H9 (cell line): Measurements from ENCODE around the gene B3GALT5. TPM values are rescaled to one million over a fixed set of nuclear protein-coding genes. Genes with fewer than 3 reads are reported as not detected.

Source experiments
- DNase-seq: peaks from one replicate; pipeline ENCODE4 v3.0.0-alpha.2; 2017
- H2AFZ ChIP-seq: one replicate; pipeline ENCODE4 v1.6.1; 2013; ENCODE audit warnings: mild to moderate bottlenecking, low read length, control low read depth, moderate library complexity
- H2AK5ac ChIP-seq: 2 replicates; pipeline ENCODE4 v1.6.1; 2013; ENCODE audit warnings: low read length, control low read depth, mixed read lengths; ENCODE audit not compliant: insufficient read length
- H2BK120ac ChIP-seq: one replicate; pipeline ENCODE4 v1.6.1; 2013; ENCODE audit warnings: low read depth, mild to moderate bottlenecking, low read length, control low read depth, inconsistent platforms; ENCODE audit not compliant: poor library complexity, severe bottlenecking
- H2BK12ac ChIP-seq: 2 replicates; pipeline ENCODE4 v1.6.1; 2013; ENCODE audit warnings: low read length, control low read depth, mixed read lengths, low read depth; ENCODE audit not compliant: insufficient read length
- H2BK15ac ChIP-seq: 2 replicates; pipeline ENCODE4 v1.6.1; 2013; ENCODE audit warnings: low read depth, low read length, control low read depth
- H2BK20ac ChIP-seq: one replicate; pipeline ENCODE4 v1.6.1; 2013; ENCODE audit warnings: low read depth, mild to moderate bottlenecking, low read length, control low read depth, inconsistent platforms; ENCODE audit not compliant: poor library complexity, severe bottlenecking
- H2BK5ac ChIP-seq: 2 replicates; pipeline ENCODE4 v1.6.1; 2013; ENCODE audit warnings: low read length, control low read depth, mixed read lengths; ENCODE audit not compliant: insufficient read length
- H3K14ac ChIP-seq: 2 replicates; pipeline ENCODE4 v1.6.1; 2013; ENCODE audit warnings: low read length, control low read depth; ENCODE audit not compliant: insufficient read depth
- H3K18ac ChIP-seq: 2 replicates; pipeline ENCODE4 v1.6.1; 2013; ENCODE audit warnings: low read depth, mild to moderate bottlenecking, mixed read lengths, low read length, control low read depth; ENCODE audit not compliant: insufficient read length
- H3K23ac ChIP-seq: 2 replicates; pipeline ENCODE4 v1.6.1; 2013; ENCODE audit warnings: low read length, control low read depth, mixed read lengths, low read depth; ENCODE audit not compliant: insufficient read length
- H3K23me2 ChIP-seq: 2 replicates; pipeline ENCODE4 v1.6.1; 2013; ENCODE audit warnings: low read depth, mild to moderate bottlenecking, mixed read lengths, low read length, control low read depth; ENCODE audit not compliant: insufficient read length, poor library complexity, severe bottlenecking
- H3K27ac ChIP-seq: 2 replicates; pipeline ENCODE4 v1.5.1; 2013; ENCODE audit warnings: low read length, control low read depth, mixed read lengths, low read depth; ENCODE audit not compliant: insufficient read length
- H3K27me3 ChIP-seq: 2 replicates; pipeline ENCODE4 v1.6.1; 2013; ENCODE audit warnings: low read length, control low read depth, inconsistent platforms; ENCODE audit not compliant: insufficient read depth
- H3K4ac ChIP-seq: 2 replicates; pipeline ENCODE4 v1.6.1; 2013; ENCODE audit warnings: low read depth, mild to moderate bottlenecking, control low read depth, inconsistent platforms, low read length, moderate library complexity
- H3K4me1 ChIP-seq: 2 replicates; pipeline ENCODE4 v1.6.1; 2013; ENCODE audit warnings: low read length, control low read depth, inconsistent platforms; ENCODE audit not compliant: insufficient read depth
- H3K4me2 ChIP-seq: 2 replicates; pipeline ENCODE4 v1.6.1; 2013; ENCODE audit warnings: low read length, control low read depth, mixed read lengths; ENCODE audit not compliant: insufficient read length, insufficient read depth
- H3K56ac ChIP-seq: 2 replicates; pipeline ENCODE4 v1.6.1; 2013; ENCODE audit warnings: low read depth, mild to moderate bottlenecking, mixed read lengths, low read length, control low read depth; ENCODE audit not compliant: insufficient read length
- H3K79me1 ChIP-seq: 2 replicates; pipeline ENCODE4 v1.6.1; 2013; ENCODE audit warnings: low read depth, mild to moderate bottlenecking, moderate library complexity, low read length, control low read depth, inconsistent platforms; ENCODE audit not compliant: insufficient read depth, poor library complexity, severe bottlenecking
- H3K79me2 ChIP-seq: 2 replicates; pipeline ENCODE4 v1.6.1; 2013; ENCODE audit warnings: low read length, control low read depth, inconsistent platforms; ENCODE audit not compliant: insufficient read depth
- H3K9ac ChIP-seq: 2 replicates; pipeline ENCODE4 v1.6.1; 2013; ENCODE audit warnings: low read length, control low read depth, mixed read lengths; ENCODE audit not compliant: insufficient read length; ENCODE audit errors: extremely low read depth
- H3K9me3 ChIP-seq: one replicate; pipeline ENCODE4 v1.6.1; 2013; ENCODE audit warnings: low read depth, low read length, inconsistent platforms; ENCODE audit not compliant: control insufficient read depth
- H3T11ph ChIP-seq: one replicate; pipeline ENCODE4 v1.6.1; 2013; ENCODE audit warnings: mild to moderate bottlenecking, low read length, control low read depth, inconsistent platforms
- H4K20me1 ChIP-seq: one replicate; pipeline ENCODE4 v1.6.1; 2013; ENCODE audit not compliant: control insufficient read depth, insufficient read length, insufficient read depth
- H4K5ac ChIP-seq: 2 replicates; pipeline ENCODE4 v1.6.1; 2013; ENCODE audit warnings: low read depth, mild to moderate bottlenecking, mixed read lengths, low read length, control low read depth; ENCODE audit not compliant: insufficient read length
- H4K8ac ChIP-seq: replicated peaks from 2 replicates; pipeline ENCODE4 v1.6.1; 2013; ENCODE audit warnings: low read length, control low read depth, mixed read lengths, low read depth; ENCODE audit not compliant: insufficient read length
- H4K91ac ChIP-seq: 2 replicates; pipeline ENCODE4 v1.6.1; 2013; ENCODE audit warnings: low read depth, mild to moderate bottlenecking, moderate library complexity, mixed read lengths, low read length, control low read depth; ENCODE audit not compliant: insufficient read length
- H3K27ac Mint-ChIP-seq, 3 experiments: 2 replicates in 2 of 3; 3 replicates in 1 of 3; pipeline ENCODE4 v1.8.0; 2020 to 2021; ENCODE audit warnings: mixed read lengths in 3 of 3, mild to moderate bottlenecking in 1 of 3, moderate library complexity in 1 of 3
- H3K27me3 Mint-ChIP-seq: 2 replicates; pipeline ENCODE4 v1.8.0; 2021; ENCODE audit warnings: low read depth, mild to moderate bottlenecking, moderate library complexity, mixed read lengths
- H3K36me3 Mint-ChIP-seq, 3 experiments: 2 replicates in 2 of 3; 3 replicates in 1 of 3; pipeline ENCODE4 v1.8.0; 2020 to 2021; ENCODE audit warnings: low read depth in 3 of 3, mixed read lengths in 3 of 3; ENCODE audit not compliant: insufficient read depth in 1 of 3
- H3K4me1 Mint-ChIP-seq, 2 experiments: 2 replicates each; pipeline ENCODE4 v1.8.0; 2020; ENCODE audit warnings: mixed read lengths in 2 of 2
- H3K4me3 Mint-ChIP-seq, 2 experiments: 2 replicates in 1 of 2; 3 replicates in 1 of 2; pipeline ENCODE4 v1.8.0; 2020 to 2021; ENCODE audit warnings: mild to moderate bottlenecking in 2 of 2, mixed read lengths in 2 of 2, moderate library complexity in 1 of 2
- H3K9me3 Mint-ChIP-seq, 2 experiments: 2 replicates in 1 of 2; 3 replicates in 1 of 2; pipeline ENCODE4 v1.8.0; 2020; ENCODE audit warnings: mild to moderate bottlenecking in 2 of 2, mixed read lengths in 2 of 2, moderate library complexity in 1 of 2
- total RNA-seq: library from RNA; stranded (reverse); gene quantifications from 2 replicates; pipeline ENCODE4 v1.2.1, GENCODE V29; 2021
- TF ChIP-seq, protein P1 (sequence below): fragments of 200-600 bp; sonication (generic); conservative IDR thresholded peaks from 3 replicates; pipeline ENCODE4 v1.8.0; 2021; ENCODE audit warnings: antibody characterized with exemption, mild to moderate bottlenecking

The B3GALT5 gene
- total RNA-seq, 1 experiment from 2014 or later, result 24.7 TPM

- Mint-ChIP-seq H3K4me1 (peaks cover 14 to 29% of the 10 kb centered on the region in 2 experiments), H3K27ac (no peak overlapping the region), H3K9me3 (peaks cover 0 to 5% of the 10 kb centered on the region in 2 experiments; a peak in 3 of 5 replicates), H3K27me3 (no peaks in the 10 kb centered on the region), H3K4me3 (no peak overlapping the region), H3K36me3 (peaks cover 0 to 12% (median 4%) of the 10 kb centered on the region in 3 experiments; a peak in 4 of 7 replicates)
- TF ChIP-seq, protein P1, sequence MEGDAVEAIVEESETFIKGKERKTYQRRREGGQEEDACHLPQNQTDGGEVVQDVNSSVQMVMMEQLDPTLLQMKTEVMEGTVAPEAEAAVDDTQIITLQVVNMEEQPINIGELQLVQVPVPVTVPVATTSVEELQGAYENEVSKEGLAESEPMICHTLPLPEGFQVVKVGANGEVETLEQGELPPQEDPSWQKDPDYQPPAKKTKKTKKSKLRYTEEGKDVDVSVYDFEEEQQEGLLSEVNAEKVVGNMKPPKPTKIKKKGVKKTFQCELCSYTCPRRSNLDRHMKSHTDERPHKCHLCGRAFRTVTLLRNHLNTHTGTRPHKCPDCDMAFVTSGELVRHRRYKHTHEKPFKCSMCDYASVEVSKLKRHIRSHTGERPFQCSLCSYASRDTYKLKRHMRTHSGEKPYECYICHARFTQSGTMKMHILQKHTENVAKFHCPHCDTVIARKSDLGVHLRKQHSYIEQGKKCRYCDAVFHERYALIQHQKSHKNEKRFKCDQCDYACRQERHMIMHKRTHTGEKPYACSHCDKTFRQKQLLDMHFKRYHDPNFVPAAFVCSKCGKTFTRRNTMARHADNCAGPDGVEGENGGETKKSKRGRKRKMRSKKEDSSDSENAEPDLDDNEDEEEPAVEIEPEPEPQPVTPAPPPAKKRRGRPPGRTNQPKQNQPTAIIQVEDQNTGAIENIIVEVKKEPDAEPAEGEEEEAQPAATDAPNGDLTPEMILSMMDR, result no peak
- Histone ChIP-seq H2BK12ac (no peak overlapping the region), H3K27me3 (no peaks in the 10 kb centered on the region), H3K79me1 (no peaks in the 10 kb centered on the region), H3T11ph (no peak overlapping the region), H3K9me3 (no peaks in the 10 kb centered on the region), H2BK5ac (no peak overlapping the region), H3K4me1 (peaks cover 4% of the 10 kb centered on the region; the same call in 1 of the 2 replicates), H3K4me2 (no peak overlapping the region), H3K9ac (no peak overlapping the region), H3K18ac (no peak overlapping the region), H4K20me1 (no peaks in the 10 kb centered on the region), H3K27ac (no peak overlapping the region), H3K79me2 (no peaks in the 10 kb centered on the region), H3K23me2 (no peaks in the 10 kb centered on the region), H3K56ac (no peak overlapping the region), H4K5ac (no peak overlapping the region), H3K23ac (no peak overlapping the region), H4K91ac (no peak overlapping the region), H2AFZ (no peak overlapping the region), H2BK20ac (no peak overlapping the region), H4K8ac (no peak overlapping the region), H2BK120ac (no peak overlapping the region), H3K4ac (no peak overlapping the region), H2AK5ac (no peak overlapping the region), H2BK15ac (no peak overlapping the region), H3K14ac (no peak overlapping the region)
- DNase-seq, result no peak
Observed at GRCh38 chr21:39575775-39576174, 37.0 kb upstream of the B3GALT5 start.
